Keratinocyte (primary cell): Measurements from ENCODE around the gene SYNDIG1. TPM values are rescaled to one million over a fixed set of nuclear protein-coding genes. Genes with fewer than 3 reads are reported as not detected.

ENCODE experiments used
- DNase-seq: peaks from one replicate; pipeline ENCODE4 v3.0.0-alpha.2; 2011; ENCODE audit warnings: low read depth, missing footprints, low spot score
- FAIRE-seq: peaks from 2 replicates; lab custom pipeline; 2011; peaks lifted over from hg19 to GRCh38; lab: Jason Lieb, UNC
- H2AFZ ChIP-seq: 2 replicates; pipeline ENCODE4 v1.6.0; 2012; ENCODE audit warnings: low read length, control low read depth, inconsistent platforms; ENCODE audit not compliant: control insufficient read depth
- H3K27ac ChIP-seq: 2 replicates; pipeline ENCODE4 v1.5.1; 2011; ENCODE audit warnings: low read length; ENCODE audit not compliant: control insufficient read depth, insufficient read depth
- H3K27me3 ChIP-seq: 3 replicates; pipeline ENCODE4 v1.6.0; 2011; ENCODE audit warnings: low read length; ENCODE audit not compliant: control insufficient read depth, insufficient read depth; ENCODE audit errors: extremely low read depth
- H3K36me3 ChIP-seq, 2 experiments: 2 replicates in 1 of 2; 3 replicates in 1 of 2; pipeline ENCODE4 v1.5.1; 2011; ENCODE audit warnings: low read length in 2 of 2, mild to moderate bottlenecking in 1 of 2; ENCODE audit not compliant: control insufficient read depth in 2 of 2, insufficient read depth in 2 of 2; ENCODE audit errors: extremely low read depth in 1 of 2
- H3K4me1 ChIP-seq: 3 replicates; pipeline ENCODE4 v1.5.1; 2011; ENCODE audit warnings: low read length; ENCODE audit not compliant: control insufficient read depth, insufficient read depth; ENCODE audit errors: extremely low read depth
- H3K4me2 ChIP-seq: 3 replicates; pipeline ENCODE4 v1.6.0; 2011; ENCODE audit warnings: low read depth, low read length; ENCODE audit not compliant: control insufficient read depth, insufficient read depth; ENCODE audit errors: extremely low read depth
- H3K4me3 ChIP-seq, 3 experiments: fragments of 200-600 bp in 1 of 3; sonication (generic) in 1 of 3; 2 replicates in 2 of 3; 3 replicates in 1 of 3; pipeline ENCODE4 v1.5.1; 2011 to 2016; ENCODE audit warnings: low read length in 3 of 3, mild to moderate bottlenecking in 3 of 3, control low read depth in 2 of 3, inconsistent platforms in 1 of 3, low read depth in 1 of 3, mixed read lengths in 1 of 3, mixed run types in 1 of 3, moderate library complexity in 1 of 3; ENCODE audit not compliant: control insufficient read depth in 2 of 3, insufficient read depth in 2 of 3; ENCODE audit errors: extremely low read depth in 1 of 3
- H3K79me2 ChIP-seq: 2 replicates; pipeline ENCODE4 v1.6.0; 2012; ENCODE audit warnings: low read length; ENCODE audit not compliant: control insufficient read depth, insufficient read depth
- H3K9ac ChIP-seq: 3 replicates; pipeline ENCODE4 v1.6.0; 2011; ENCODE audit warnings: low read length; ENCODE audit not compliant: control insufficient read depth, insufficient read depth; ENCODE audit errors: extremely low read depth
- H3K9me1 ChIP-seq: 3 replicates; pipeline ENCODE4 v1.6.0; 2011; ENCODE audit warnings: low read length; ENCODE audit not compliant: control insufficient read depth, insufficient read depth; ENCODE audit errors: extremely low read depth
- H3K9me3 ChIP-seq: 2 replicates; pipeline ENCODE4 v1.5.1; 2012; ENCODE audit warnings: low read depth, low read length; ENCODE audit not compliant: control insufficient read depth
- H4K20me1 ChIP-seq: 3 replicates; pipeline ENCODE4 v1.6.0; 2011; ENCODE audit warnings: low read length; ENCODE audit not compliant: control insufficient read depth, insufficient read depth; ENCODE audit errors: extremely low read depth
- EZH2 ChIP-seq: IDR thresholded peaks from one replicate; pipeline ENCODE4 v1.6.1; 2012; ENCODE audit warnings: inconsistent platforms, mild to moderate bottlenecking, low read length, moderate library complexity
- dilution Hi-C: fragments of 300-500 bp; cut with MboI; formaldehyde crosslinking; loops from one replicate; pipeline ENCODE4 v1.7.0; 2020; ENCODE audit warnings: low sequenced_read_pairs; ENCODE audit not compliant: extremely low pct_ligation_motif_present
- polyA plus RNA-seq, 5 experiments: library from polyadenylated mRNA; depleted of rRNA in 3 of 5; stranded (reverse) in 3 of 5; stranded (forward) in 1 of 5; unstranded in 1 of 5; fragments of >200 nt; gene quantifications; 1 replicate in 1 of 5; 2 replicates in 3 of 5; 3 replicates in 1 of 5; pipeline versions ENCODE4 v1.2.1 to v1.2.3, GENCODE V29; 2011 to 2012; ENCODE audit warnings: missing spikeins in 2 of 5, low read depth in 1 of 5, low replicate concordance in 1 of 5
- TF ChIP-seq, protein P1 (sequence below), 3 experiments: IDR thresholded peaks in 1 of 3; conservative IDR thresholded peaks in 1 of 3; optimal IDR thresholded peaks in 1 of 3; 2 replicates in 2 of 3; 3 replicates in 1 of 3; pipeline versions ENCODE3 to v1.5.1; 2011; ENCODE audit warnings: low read length in 3 of 3, mild to moderate bottlenecking in 3 of 3, moderate library complexity in 2 of 3, control low read depth in 1 of 3, inconsistent platforms in 1 of 3; ENCODE audit not compliant: insufficient read depth in 2 of 3; ENCODE audit errors: extremely low read depth in 1 of 3

SYNDIG1 gene
- polyA plus RNA-seq, 1 donor (not counting 4 experiments of a cell fraction or from before 2014, with no cell fraction given) = 0.38 TPM

DNA sequence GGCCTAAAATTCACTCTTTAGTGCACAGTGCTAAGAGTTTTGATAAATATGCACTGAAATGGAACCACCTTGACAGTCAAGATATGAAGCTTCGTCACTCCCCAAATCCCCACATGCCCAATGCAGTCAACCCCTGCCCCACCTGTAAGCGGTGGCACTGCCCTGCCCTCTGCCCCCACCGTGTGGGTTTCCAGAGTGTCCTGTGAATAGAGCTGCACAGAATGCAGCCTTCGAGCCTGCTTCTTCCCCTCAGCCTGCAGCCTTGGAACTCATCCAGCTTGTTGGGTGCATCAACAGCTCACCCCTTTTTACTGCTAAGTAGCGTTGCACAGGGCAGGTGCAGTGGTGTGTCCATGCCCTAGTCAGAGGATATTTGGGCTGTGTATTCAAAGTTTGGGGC is 216.3 kb downstream of the SYNDIG1 start:
- no peaks in the 10 kb centered on the region for H3K4me1 ChIP-seq
- DNase-seq = no peak
- no peak overlapping the region for H3K9ac ChIP-seq
- H3K27me3 ChIP-seq = no peaks in the 10 kb centered on the region
- no peak overlapping the region for H3K4me2 ChIP-seq
- no peak overlapping the region for H3K4me3 ChIP-seq
- H3K9me1 ChIP-seq = no peaks in the 10 kb centered on the region
- no peaks in the 10 kb centered on the region for H3K36me3 ChIP-seq
- dilution Hi-C loops = no loop called here
- no peaks in the 10 kb centered on the region for H4K20me1 ChIP-seq
- no peak overlapping the region for H3K27ac ChIP-seq
- no peak overlapping the region for H2AFZ ChIP-seq
- no peaks in the 10 kb centered on the region for H3K79me2 ChIP-seq
- TF ChIP-seq, protein P1, sequence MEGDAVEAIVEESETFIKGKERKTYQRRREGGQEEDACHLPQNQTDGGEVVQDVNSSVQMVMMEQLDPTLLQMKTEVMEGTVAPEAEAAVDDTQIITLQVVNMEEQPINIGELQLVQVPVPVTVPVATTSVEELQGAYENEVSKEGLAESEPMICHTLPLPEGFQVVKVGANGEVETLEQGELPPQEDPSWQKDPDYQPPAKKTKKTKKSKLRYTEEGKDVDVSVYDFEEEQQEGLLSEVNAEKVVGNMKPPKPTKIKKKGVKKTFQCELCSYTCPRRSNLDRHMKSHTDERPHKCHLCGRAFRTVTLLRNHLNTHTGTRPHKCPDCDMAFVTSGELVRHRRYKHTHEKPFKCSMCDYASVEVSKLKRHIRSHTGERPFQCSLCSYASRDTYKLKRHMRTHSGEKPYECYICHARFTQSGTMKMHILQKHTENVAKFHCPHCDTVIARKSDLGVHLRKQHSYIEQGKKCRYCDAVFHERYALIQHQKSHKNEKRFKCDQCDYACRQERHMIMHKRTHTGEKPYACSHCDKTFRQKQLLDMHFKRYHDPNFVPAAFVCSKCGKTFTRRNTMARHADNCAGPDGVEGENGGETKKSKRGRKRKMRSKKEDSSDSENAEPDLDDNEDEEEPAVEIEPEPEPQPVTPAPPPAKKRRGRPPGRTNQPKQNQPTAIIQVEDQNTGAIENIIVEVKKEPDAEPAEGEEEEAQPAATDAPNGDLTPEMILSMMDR (optimal IDR thresholded peaks at IDR 0.05 in 1 of 3, IDR thresholded peaks at IDR 0.05 in 1 of 3, conservative IDR thresholded peaks at IDR 0.05 in 1 of 3; ENCODE audit: extremely low read depth in 1 of 3, insufficient read depth in 2 of 3, low read length in 3 of 3) = no peak
- TF ChIP-seq EZH2 = no peak
- no peak for FAIRE-seq
- H3K9me3 ChIP-seq = no peaks in the 10 kb centered on the region

DNA sequence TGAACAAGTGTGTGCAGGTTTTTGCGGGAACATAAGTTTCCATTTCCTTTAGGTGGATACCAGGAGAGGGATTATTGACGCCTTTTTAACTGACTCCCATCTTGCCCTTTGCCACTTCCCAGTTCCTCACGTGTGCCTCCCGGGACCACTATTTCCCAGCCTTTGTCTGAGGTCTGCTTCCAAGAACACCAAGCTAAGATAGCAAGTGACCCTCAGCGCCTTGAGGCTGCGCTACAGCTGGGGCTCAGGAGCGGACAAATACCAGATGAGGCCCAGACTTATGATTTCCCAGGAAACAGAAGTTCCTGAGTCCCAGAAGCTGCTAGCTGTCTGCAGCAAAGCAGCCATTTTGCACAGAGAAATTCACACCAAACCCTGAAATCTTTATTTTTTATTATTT is 216.7 kb downstream of the SYNDIG1 start:
- Histone ChIP-seq H3K9me3 (no peaks in the 10 kb centered on the region), H3K4me2 (no peak overlapping the region), H2AFZ (no peak overlapping the region), H3K36me3 (no peaks in the 10 kb centered on the region), H3K9ac (no peak overlapping the region), H3K27ac (no peak overlapping the region), H3K27me3 (no peaks in the 10 kb centered on the region), H3K79me2 (no peaks in the 10 kb centered on the region), H3K4me3 (no peak overlapping the region), H3K4me1 (no peaks in the 10 kb centered on the region), H4K20me1 (no peaks in the 10 kb centered on the region), H3K9me1 (no peaks in the 10 kb centered on the region)
- DNase-seq (no peak), FAIRE-seq (no peak)
- dilution Hi-C loops = no loop called here
- TF ChIP-seq, protein P1 (optimal IDR thresholded peaks at IDR 0.05 in 1 of 3, IDR thresholded peaks at IDR 0.05 in 1 of 3, conservative IDR thresholded peaks at IDR 0.05 in 1 of 3; ENCODE audit: extremely low read depth in 1 of 3, insufficient read depth in 2 of 3, low read length in 3 of 3) = no peak
- no peak for TF ChIP-seq EZH2
